ENCODE results near the gene TOLLIP.

GRCh38 chr11:1346669-1347390 lies 37.4 kb upstream of the TOLLIP start:
- TF ChIP-seq MAFK (IDR thresholded peaks at IDR 0.05; ENCODE audit: low read depth, low read length) (no peak), CTCF (conservative IDR thresholded peaks at IDR 0.05; ENCODE audit: low read depth, low read length) (no peak)

All from IMR-90 (cell line).